Tibial nerve (tissue), 4 donors: ENCODE results near the gene FMNL2. TPM values are rescaled to one million over a fixed set of nuclear protein-coding genes. Genes with fewer than 3 reads are reported as not detected.
"Not testable (repeated sequence)": the region's sequence is repeated elsewhere in the genome, so short reads cannot be mapped to it uniquely, and the experiment has no call there.

Source experiments
- DNase-seq, 2 donors: peaks; one replicate each; pipeline ENCODE4 v3.0.0-alpha.2; 2019; ENCODE audit warnings: low spot score in 2 of 2
- H3K27ac ChIP-seq, 4 donors: fragments of 200-600 bp; sonication (generic) in 3 of 4; one replicate each; pipeline ENCODE4 v1.5.1; 2017 to 2019; ENCODE audit warnings: mild to moderate bottlenecking in 1 of 4
- H3K27me3 ChIP-seq, 2 donors: fragments of 200-600 bp; sonication (generic) in 1 of 2; one replicate each; pipeline versions ENCODE4 v1.5.1 to v1.6.0; 2017 to 2019
- H3K36me3 ChIP-seq, 3 donors: fragments of 200-600 bp; sonication (generic); one replicate each; pipeline ENCODE4 v1.5.1; 2018 to 2019
- H3K4me1 ChIP-seq, 4 donors: fragments of 200-600 bp; sonication (generic) in 3 of 4; one replicate each; pipeline ENCODE4 v1.5.1; 2017 to 2019
- H3K4me3 ChIP-seq, 4 donors: fragments of 200-600 bp; sonication (generic) in 3 of 4; one replicate each; pipeline ENCODE4 v1.5.1; 2017 to 2019; ENCODE audit warnings: mild to moderate bottlenecking in 1 of 4, moderate library complexity in 1 of 4
- H3K9me3 ChIP-seq, 4 donors: fragments of 200-600 bp; sonication (generic) in 3 of 4; one replicate each; pipeline ENCODE4 v1.5.1; 2017 to 2019
- EP300 ChIP-seq, 2 donors: sonication (generic); formaldehyde crosslinking; IDR thresholded peaks; one replicate each; pipeline ENCODE4 v1.6.1; 2017; ENCODE audit warnings: antibody characterized with exemption in 2 of 2, mild to moderate bottlenecking in 1 of 2
- POLR2A ChIP-seq, 2 donors: fragments of 450-650 bp; IDR thresholded peaks; one replicate each; pipeline ENCODE4 v1.6.1; 2017; ENCODE audit warnings: antibody characterized with exemption in 2 of 2, mild to moderate bottlenecking in 2 of 2, moderate library complexity in 2 of 2
- WGBS, 2 donors: methylation state at CpG; one replicate each; pipeline ENCODE4 v1.1.5; 2018; 5-methylcytosine and 5-hydroxymethylcytosine counted together
- total RNA-seq, 4 donors: library from RNA; depleted of rRNA; stranded (reverse); fragments of >200 nt; gene quantifications; one replicate each; pipeline ENCODE4 v1.1.0, GENCODE V29; 2016
- TF ChIP-seq, protein P1 (sequence below), 5 experiments: fragments of 200-600 bp in 3 of 5; fragments of 450-650 bp in 2 of 5; sonication (generic) in 3 of 5; IDR thresholded peaks; one replicate each; pipeline ENCODE4 v1.5.1; 2016 to 2019; ENCODE audit warnings: antibody characterized with exemption in 5 of 5, mild to moderate bottlenecking in 3 of 5, moderate library complexity in 2 of 5

FMNL2 gene
- total RNA-seq, 4 donors from 2014 or later = 94.5 to 131 (median 98.1) TPM

GRCh38 chr2:152388269-152388668 lies 53.3 kb downstream of the FMNL2 start:
- H3K27ac ChIP-seq, DNase-seq, H3K4me3 ChIP-seq, H3K36me3 ChIP-seq, H3K9me3 ChIP-seq, H3K27me3 ChIP-seq: not testable (repeated sequence)
- H3K4me1 ChIP-seq = peaks cover 0 to 43% (median 0%) of the 10 kb centered on the region in 4 donors
- WGBS, 2 donors = 88 to 90% methylated on average over 9 of the region's 9 CpGs
- TF ChIP-seq EP300 (IDR thresholded peaks at IDR 0.05) = peak in 1 of 2 donors; percentile 26

DNA sequence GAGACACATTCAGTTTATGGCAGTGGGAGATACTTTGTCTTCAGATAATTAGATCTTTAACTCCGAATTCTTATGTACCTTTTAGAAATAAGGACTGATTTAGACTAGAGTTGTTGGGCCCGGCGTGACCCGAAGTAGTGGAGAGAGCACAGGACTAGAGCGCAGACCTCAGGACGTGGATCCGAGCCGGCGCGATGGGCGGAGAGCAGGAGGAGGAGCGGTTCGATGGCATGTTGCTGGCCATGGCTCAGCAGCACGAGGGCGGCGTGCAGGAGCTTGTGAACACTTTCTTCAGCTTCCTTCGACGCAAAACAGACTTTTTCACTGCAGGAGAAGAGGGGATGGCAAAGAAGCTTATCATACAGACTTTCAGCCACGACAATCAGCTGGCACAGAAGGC lies 54.5 kb downstream of the FMNL2 start:
- Histone ChIP-seq H3K4me3 (no peak overlapping the region), H3K9me3 (no peaks in the 10 kb centered on the region), H3K27ac (no peak overlapping the region), H3K36me3 (no peaks in the 10 kb centered on the region), H3K4me1 (peaks cover 0 to 50% (median 0%) of the 10 kb centered on the region in 4 donors), H3K27me3 (no peaks in the 10 kb centered on the region)
- DNase-seq = no peak
- TF ChIP-seq, protein P1, sequence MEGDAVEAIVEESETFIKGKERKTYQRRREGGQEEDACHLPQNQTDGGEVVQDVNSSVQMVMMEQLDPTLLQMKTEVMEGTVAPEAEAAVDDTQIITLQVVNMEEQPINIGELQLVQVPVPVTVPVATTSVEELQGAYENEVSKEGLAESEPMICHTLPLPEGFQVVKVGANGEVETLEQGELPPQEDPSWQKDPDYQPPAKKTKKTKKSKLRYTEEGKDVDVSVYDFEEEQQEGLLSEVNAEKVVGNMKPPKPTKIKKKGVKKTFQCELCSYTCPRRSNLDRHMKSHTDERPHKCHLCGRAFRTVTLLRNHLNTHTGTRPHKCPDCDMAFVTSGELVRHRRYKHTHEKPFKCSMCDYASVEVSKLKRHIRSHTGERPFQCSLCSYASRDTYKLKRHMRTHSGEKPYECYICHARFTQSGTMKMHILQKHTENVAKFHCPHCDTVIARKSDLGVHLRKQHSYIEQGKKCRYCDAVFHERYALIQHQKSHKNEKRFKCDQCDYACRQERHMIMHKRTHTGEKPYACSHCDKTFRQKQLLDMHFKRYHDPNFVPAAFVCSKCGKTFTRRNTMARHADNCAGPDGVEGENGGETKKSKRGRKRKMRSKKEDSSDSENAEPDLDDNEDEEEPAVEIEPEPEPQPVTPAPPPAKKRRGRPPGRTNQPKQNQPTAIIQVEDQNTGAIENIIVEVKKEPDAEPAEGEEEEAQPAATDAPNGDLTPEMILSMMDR (IDR thresholded peaks at IDR 0.05) = no peak
- TF ChIP-seq POLR2A (IDR thresholded peaks at IDR 0.05) (no peak), EP300 (IDR thresholded peaks at IDR 0.05) (no peak)
- 96 to 99% methylated on average over 19 of the region's 19 CpGs for WGBS, 2 donors

- H3K4me3 ChIP-seq = no peak overlapping the region
- no peak overlapping the region for H3K27ac ChIP-seq
- no peak for DNase-seq
- H3K9me3 ChIP-seq = no peaks in the 10 kb centered on the region
- H3K4me1 ChIP-seq = peaks cover 0 to 51% (median 5%) of the 10 kb centered on the region in 4 donors
- H3K27me3 ChIP-seq = no peaks in the 10 kb centered on the region
- H3K36me3 ChIP-seq = no peaks in the 10 kb centered on the region
- WGBS, 2 donors = 92 to 94% methylated on average over 2 of the region's 2 CpGs
- TF ChIP-seq POLR2A (IDR thresholded peaks at IDR 0.05) = no peak
- TF ChIP-seq, protein P1 (IDR thresholded peaks at IDR 0.05) = no peak
- no peak for TF ChIP-seq EP300 (IDR thresholded peaks at IDR 0.05)
Measured at GRCh38 chr2:152390837-152391236, 55.9 kb downstream of the FMNL2 start.

DNA sequence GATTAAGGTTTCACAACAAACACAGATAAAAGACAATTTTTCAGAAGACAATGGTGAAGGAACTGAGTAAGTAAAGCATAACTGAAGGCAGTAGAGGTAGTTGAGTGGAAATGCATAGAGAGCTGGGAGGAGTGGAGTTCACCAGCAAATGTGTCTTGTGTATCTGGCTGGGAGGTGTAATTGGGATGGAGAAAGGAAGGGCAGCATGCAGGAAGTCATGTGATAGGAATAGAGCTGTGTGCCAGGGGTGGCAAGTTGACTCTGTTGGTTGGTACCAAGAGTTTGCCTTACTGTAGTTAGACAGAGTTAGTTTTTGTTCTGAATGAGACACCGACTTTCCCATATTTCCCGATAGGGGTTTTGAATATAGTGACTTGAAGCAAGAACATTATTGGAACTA lies 56.3 kb downstream of the FMNL2 start:
- Histone ChIP-seq H3K4me1 (peaks cover 0 to 51% (median 5%) of the 10 kb centered on the region in 4 donors), H3K9me3 (no peaks in the 10 kb centered on the region), H3K27me3 (no peaks in the 10 kb centered on the region), H3K36me3 (no peaks in the 10 kb centered on the region), H3K27ac (no peak overlapping the region), H3K4me3 (no peak overlapping the region)
- WGBS, 2 donors = 95 to 98% methylated on average over 2 of the region's 2 CpGs
- TF ChIP-seq, protein P1 (IDR thresholded peaks at IDR 0.05) = no peak
- TF ChIP-seq EP300 (IDR thresholded peaks at IDR 0.05) = no peak
- TF ChIP-seq POLR2A (IDR thresholded peaks at IDR 0.05) = no peak
- DNase-seq = no peak

DNA sequence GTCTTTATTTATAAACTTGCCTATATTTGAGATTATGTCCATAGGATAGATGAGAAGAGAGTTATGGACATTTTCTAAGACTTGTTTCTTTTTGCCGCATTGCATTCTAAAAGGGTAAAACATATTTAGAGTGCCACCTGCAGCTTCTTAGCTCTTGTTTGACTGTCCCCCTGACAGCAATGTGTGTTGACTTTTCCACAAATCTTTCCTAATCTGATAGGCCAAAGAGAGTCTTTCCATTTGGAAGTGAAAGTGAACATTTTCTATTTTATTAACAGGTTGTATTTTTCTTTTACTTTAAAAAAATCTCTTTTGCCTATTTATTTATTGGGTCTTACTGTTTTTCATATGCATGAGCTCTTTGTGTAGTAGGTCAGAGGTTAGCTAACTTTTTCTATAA lies 58.4 kb downstream of the FMNL2 start:
- Histone ChIP-seq H3K9me3 (no peaks in the 10 kb centered on the region), H3K36me3 (no peaks in the 10 kb centered on the region), H3K27ac (no peak overlapping the region), H3K4me1 (peaks cover 0 to 65% (median 16%) of the 10 kb centered on the region in 4 donors), H3K27me3 (no peaks in the 10 kb centered on the region), H3K4me3 (no peak overlapping the region)
- WGBS, 2 donors = 83 to 90% methylated on average over 1 of the region's 1 CpG
- TF ChIP-seq, protein P1 (IDR thresholded peaks at IDR 0.05) = no peak
- TF ChIP-seq EP300 (IDR thresholded peaks at IDR 0.05) = no peak
- no peak for TF ChIP-seq POLR2A (IDR thresholded peaks at IDR 0.05)
- DNase-seq = no peak

GRCh38 chr2:152394326-152394725 lies 59.4 kb downstream of the FMNL2 start:
- no peak for DNase-seq
- Histone ChIP-seq H3K27me3 (no peaks in the 10 kb centered on the region), H3K4me1 (peaks cover 0 to 74% (median 19%) of the 10 kb centered on the region in 4 donors), H3K9me3 (no peaks in the 10 kb centered on the region), H3K4me3 (no peak overlapping the region), H3K36me3 (no peaks in the 10 kb centered on the region), H3K27ac (peak overlapping the region in 3 of 4 donors; percentile 55 to 86 (median 84))
- TF ChIP-seq POLR2A (IDR thresholded peaks at IDR 0.05) (no peak), EP300 (IDR thresholded peaks at IDR 0.05) (no peak)
- TF ChIP-seq, protein P1 (IDR thresholded peaks at IDR 0.05) = no peak
